ENCODE results near the gene SNW1.

The SNW1 gene

DNA sequence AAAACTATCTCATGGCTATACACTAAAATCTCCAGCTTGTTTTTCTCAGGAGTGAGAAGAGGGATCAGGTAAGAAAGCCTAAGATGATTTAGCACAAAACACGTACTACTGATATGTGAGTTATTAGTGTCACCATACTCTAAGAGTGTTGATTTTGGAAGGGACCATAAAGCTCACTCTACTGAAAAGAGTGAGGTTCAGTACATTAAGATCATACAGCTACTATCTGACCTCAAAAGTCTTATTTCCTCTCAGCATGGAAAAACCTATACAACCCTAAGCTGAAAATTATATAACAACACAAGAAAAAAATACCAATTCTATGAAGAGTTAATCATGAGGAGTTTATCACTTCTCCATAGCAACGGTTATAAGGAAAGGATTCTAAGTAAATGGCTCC is 19.5 kb downstream of the SNW1 start:
- ChIA-PET POLR2A (interaction anchor here (2.0 kb wide), 1 partner anchor 19 kb away, joined by 7 read pairs; no protein-coding TSS in a partner anchor), CTCF (no interaction called here)
- TF ChIP-seq CTBP1 (IDR thresholded peaks at IDR 0.05; ENCODE audit: borderline replicate concordance) (no peak), SP1 (IDR thresholded peaks at IDR 0.05) (no peak), ELF4 (IDR thresholded peaks at IDR 0.05) (no peak), ARNT (IDR thresholded peaks at IDR 0.05) (no peak)
- TF ChIP-seq, protein P1, sequence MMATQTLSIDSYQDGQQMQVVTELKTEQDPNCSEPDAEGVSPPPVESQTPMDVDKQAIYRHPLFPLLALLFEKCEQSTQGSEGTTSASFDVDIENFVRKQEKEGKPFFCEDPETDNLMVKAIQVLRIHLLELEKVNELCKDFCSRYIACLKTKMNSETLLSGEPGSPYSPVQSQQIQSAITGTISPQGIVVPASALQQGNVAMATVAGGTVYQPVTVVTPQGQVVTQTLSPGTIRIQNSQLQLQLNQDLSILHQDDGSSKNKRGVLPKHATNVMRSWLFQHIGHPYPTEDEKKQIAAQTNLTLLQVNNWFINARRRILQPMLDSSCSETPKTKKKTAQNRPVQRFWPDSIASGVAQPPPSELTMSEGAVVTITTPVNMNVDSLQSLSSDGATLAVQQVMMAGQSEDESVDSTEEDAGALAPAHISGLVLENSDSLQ (IDR thresholded peaks at IDR 0.05): no peak
- no peak for DNase-seq (ENCODE audit: extremely low spot score)

DNA sequence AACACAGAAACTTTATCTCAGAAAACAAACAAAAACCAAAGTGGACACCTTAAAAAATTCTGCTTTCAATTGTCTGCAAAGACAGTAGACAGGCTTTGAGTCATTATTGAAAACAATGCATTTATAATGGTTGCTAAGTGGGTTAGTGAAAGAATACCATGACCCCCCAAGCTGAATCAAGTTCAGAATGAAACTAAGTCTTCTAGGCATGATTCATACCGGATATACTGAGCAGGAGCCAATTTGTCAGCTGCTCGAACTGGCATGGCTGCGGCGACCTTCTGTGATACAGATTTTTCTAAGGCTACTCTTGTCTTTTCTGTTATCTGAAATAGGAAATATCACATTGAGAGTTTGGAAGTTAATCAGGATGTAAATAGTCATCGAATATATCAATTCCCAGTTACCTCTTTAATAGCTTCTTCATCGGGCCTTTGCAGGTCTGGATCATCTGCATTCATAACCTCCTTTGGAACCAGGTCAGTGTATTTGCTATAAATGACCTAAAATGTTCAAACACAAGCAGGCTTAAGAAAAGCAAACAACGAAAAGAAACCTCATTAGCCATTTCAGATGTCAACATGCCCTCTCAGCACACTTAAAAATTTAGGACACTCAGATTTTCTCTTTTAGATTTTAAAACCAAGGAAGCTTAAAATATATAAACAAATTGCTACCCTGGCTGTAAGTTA is 22.3 kb downstream of the SNW1 start:
- ChIA-PET POLR2A (no interaction called here), CTCF (no interaction called here)
- TF ChIP-seq SUZ12 (IDR thresholded peaks at IDR 0.05) (no peak), FOXM1 (IDR thresholded peaks at IDR 0.05; ENCODE audit: borderline replicate concordance) (no peak), ZNF384 (IDR thresholded peaks at IDR 0.05) (no peak), CTBP1 (IDR thresholded peaks at IDR 0.05; ENCODE audit: borderline replicate concordance) (no peak), HDGF (IDR thresholded peaks at IDR 0.05; ENCODE audit: borderline replicate concordance) (no peak), ELF4 (IDR thresholded peaks at IDR 0.05) (no peak), LEF1 (IDR thresholded peaks at IDR 0.05; ENCODE audit: borderline replicate concordance) (no peak), FOXA1 (IDR thresholded peaks at IDR 0.05) (no peak), L3MBTL2 (conservative IDR thresholded peaks at IDR 0.05) (no peak), TARDBP (IDR thresholded peaks at IDR 0.05) (no peak), BHLHE40 (IDR thresholded peaks at IDR 0.05; ENCODE audit: borderline replicate concordance) (no peak), FOXK2 (IDR thresholded peaks at IDR 0.05) (no peak), NFRKB (IDR thresholded peaks at IDR 0.05) (no peak), ARNT (IDR thresholded peaks at IDR 0.05) (no peak)
- TF ChIP-seq, protein P1 (IDR thresholded peaks at IDR 0.05): no peak
- no peak for DNase-seq (ENCODE audit: extremely low spot score)

DNA sequence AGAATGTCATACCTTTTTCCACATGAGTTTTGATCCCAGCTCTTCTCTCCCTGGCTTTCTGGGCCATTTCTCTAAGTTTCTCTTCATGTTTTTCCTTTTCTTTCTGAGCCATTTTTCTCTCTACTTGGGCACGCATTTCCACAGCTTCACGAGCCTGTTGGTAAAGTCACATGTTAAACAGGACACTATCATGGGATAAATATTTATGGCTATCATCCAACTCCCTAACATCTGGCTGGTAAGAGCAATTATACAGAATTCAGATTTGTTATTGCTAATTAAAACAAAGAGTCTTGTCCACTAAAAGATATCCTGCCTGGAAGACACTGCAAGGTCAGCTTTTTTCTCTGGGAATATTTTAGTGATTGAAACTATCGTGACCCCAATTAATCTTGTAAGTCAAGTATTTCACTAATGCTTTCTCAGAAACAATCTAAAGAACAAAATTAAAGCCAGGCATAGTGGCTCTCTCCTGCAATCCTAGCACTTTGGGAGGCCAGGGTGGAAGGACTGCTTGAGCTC is 29.9 kb downstream of the SNW1 start:
- CTCF ChIA-PET: no interaction called here
- no peak for DNase-seq (ENCODE audit: extremely low spot score)
- POLR2A ChIA-PET: no interaction called here
- TF ChIP-seq NFRKB (IDR thresholded peaks at IDR 0.05) (no peak), ZNF384 (IDR thresholded peaks at IDR 0.05) (no peak), SP1 (IDR thresholded peaks at IDR 0.05) (no peak), FOXM1 (IDR thresholded peaks at IDR 0.05; ENCODE audit: borderline replicate concordance) (no peak), ARNT (IDR thresholded peaks at IDR 0.05) (no peak), FOXA1 (IDR thresholded peaks at IDR 0.05) (no peak), BHLHE40 (IDR thresholded peaks at IDR 0.05; ENCODE audit: borderline replicate concordance) (no peak), HDGF (IDR thresholded peaks at IDR 0.05; ENCODE audit: borderline replicate concordance) (no peak), LEF1 (IDR thresholded peaks at IDR 0.05; ENCODE audit: borderline replicate concordance) (no peak), FOXK2 (IDR thresholded peaks at IDR 0.05) (no peak), ELF4 (IDR thresholded peaks at IDR 0.05) (no peak), SUZ12 (IDR thresholded peaks at IDR 0.05) (no peak), L3MBTL2 (conservative IDR thresholded peaks at IDR 0.05) (no peak), CTBP1 (IDR thresholded peaks at IDR 0.05; ENCODE audit: borderline replicate concordance) (no peak), TARDBP (IDR thresholded peaks at IDR 0.05) (no peak)
- TF ChIP-seq, protein P1 (IDR thresholded peaks at IDR 0.05): no peak

DNA sequence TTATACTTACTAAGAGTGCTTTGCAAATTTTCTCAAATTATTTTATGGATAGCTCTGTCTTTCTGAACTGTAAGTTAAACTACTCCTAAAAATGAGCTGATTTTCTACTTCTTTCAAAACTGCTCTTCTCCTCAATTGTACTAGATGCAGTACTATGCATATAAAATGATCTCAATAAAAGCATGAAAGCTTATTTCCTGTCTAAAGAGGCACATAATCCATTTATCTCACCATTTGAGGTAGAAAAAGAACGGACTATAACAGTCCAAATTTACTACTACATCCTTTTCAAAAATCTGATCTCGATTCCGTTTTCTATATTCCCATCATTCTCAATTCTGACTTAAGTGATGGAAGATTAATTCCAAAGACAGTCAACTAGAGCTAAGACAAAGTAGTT is 38.7 kb downstream of the SNW1 start:
- TF ChIP-seq ARNT (IDR thresholded peaks at IDR 0.05) (no peak), L3MBTL2 (conservative IDR thresholded peaks at IDR 0.05) (no peak), HDGF (IDR thresholded peaks at IDR 0.05; ENCODE audit: borderline replicate concordance) (no peak), FOXK2 (IDR thresholded peaks at IDR 0.05) (no peak), ELF4 (IDR thresholded peaks at IDR 0.05) (no peak), FOXM1 (IDR thresholded peaks at IDR 0.05; ENCODE audit: borderline replicate concordance) (no peak), NFRKB (IDR thresholded peaks at IDR 0.05) (no peak), SP1 (IDR thresholded peaks at IDR 0.05) (no peak), TARDBP (IDR thresholded peaks at IDR 0.05) (no peak), ZNF384 (IDR thresholded peaks at IDR 0.05) (no peak), FOXA1 (IDR thresholded peaks at IDR 0.05) (no peak), BHLHE40 (IDR thresholded peaks at IDR 0.05; ENCODE audit: borderline replicate concordance) (no peak)
- DNase-seq (ENCODE audit: extremely low spot score): no peak
- ChIA-PET POLR2A (no interaction called here), CTCF (interaction anchor here (0.6 kb wide), 1 partner anchor 38 kb away, joined by 3 read pairs; no protein-coding TSS in a partner anchor)

DNA sequence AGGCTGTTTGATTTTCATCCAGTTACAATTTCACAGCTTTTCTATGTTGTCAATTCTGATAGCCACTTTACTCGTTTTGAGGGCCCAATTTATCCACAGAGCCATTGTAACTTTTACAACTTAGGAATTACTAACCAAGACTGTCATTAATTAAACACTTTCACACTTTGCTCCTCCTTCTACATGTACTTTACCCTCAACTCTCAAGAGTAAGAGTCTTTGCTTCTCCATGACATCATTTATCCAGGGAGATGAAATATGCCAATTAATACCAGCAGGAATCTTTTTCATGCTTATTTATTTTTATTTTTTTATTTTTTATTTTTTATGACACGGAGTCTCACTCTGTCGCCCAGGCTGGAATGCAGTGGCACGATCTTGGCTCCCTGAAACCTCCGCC is 39.5 kb downstream of the SNW1 start:
- ChIA-PET POLR2A (no interaction called here), CTCF (no interaction called here)
- DNase-seq (ENCODE audit: extremely low spot score): no peak
- no peak for TF ChIP-seq CTBP1 (IDR thresholded peaks at IDR 0.05; ENCODE audit: borderline replicate concordance)
- no peak for TF ChIP-seq SP1 (IDR thresholded peaks at IDR 0.05)
- no peak for TF ChIP-seq HDGF (IDR thresholded peaks at IDR 0.05; ENCODE audit: borderline replicate concordance)
- TF ChIP-seq LEF1 (IDR thresholded peaks at IDR 0.05; ENCODE audit: borderline replicate concordance): no peak
- TF ChIP-seq NFRKB (IDR thresholded peaks at IDR 0.05): no peak
- no peak for TF ChIP-seq ARNT (IDR thresholded peaks at IDR 0.05)
- no peak for TF ChIP-seq ELF4 (IDR thresholded peaks at IDR 0.05)
- no peak for TF ChIP-seq BHLHE40 (IDR thresholded peaks at IDR 0.05; ENCODE audit: borderline replicate concordance)
- no peak for TF ChIP-seq ZNF384 (IDR thresholded peaks at IDR 0.05)
- TF ChIP-seq FOXA1 (IDR thresholded peaks at IDR 0.05): no peak
- no peak for TF ChIP-seq FOXK2 (IDR thresholded peaks at IDR 0.05)
- no peak for TF ChIP-seq TARDBP (IDR thresholded peaks at IDR 0.05)
- no peak for TF ChIP-seq L3MBTL2 (conservative IDR thresholded peaks at IDR 0.05)
- TF ChIP-seq FOXM1 (IDR thresholded peaks at IDR 0.05; ENCODE audit: borderline replicate concordance): no peak
- TF ChIP-seq, protein P1 (IDR thresholded peaks at IDR 0.05): no peak
- no peak for TF ChIP-seq SUZ12 (IDR thresholded peaks at IDR 0.05)
